NCI-H1930 (cell line): Measurements from ENCODE around the gene MYCBP2.

Experiments
- DNase-seq, 2 experiments: peaks; one replicate each; lab custom pipeline; 2025; lab: John Stamatoyannopoulos, UW

Gene MYCBP2

GRCh38 chr13:77093735-77094134 lies 233.2 kb downstream of the MYCBP2 start:
- no peak for DNase-seq

GRCh38 chr13:77084755-77085154 lies 242.1 kb downstream of the MYCBP2 start:
- no peak for DNase-seq

GRCh38 chr13:77079902-77080413 lies 246.9 kb downstream of the MYCBP2 start:
- DNase-seq: no peak

- DNase-seq: no peak
These were observed 259.4 kb downstream of the MYCBP2 start for GRCh38 chr13:77067519-77067918.

GRCh38 chr13:77065461-77066147 lies 261.3 kb downstream of the MYCBP2 start:
- DNase-seq: no peak

- no peak for DNase-seq
These were observed 264.8 kb downstream of the MYCBP2 start for GRCh38 chr13:77062097-77062496.

GRCh38 chr13:77061362-77061761 lies 265.5 kb downstream of the MYCBP2 start:
- DNase-seq: no peak

GRCh38 chr13:77056886-77057285 lies 270.0 kb downstream of the MYCBP2 start:
- no peak for DNase-seq

GRCh38 chr13:77056382-77056781 lies 270.5 kb downstream of the MYCBP2 start:
- peak in 1 of 2 experiments; percentile 39 for DNase-seq

GRCh38 chr13:77055158-77055557 lies 271.7 kb downstream of the MYCBP2 start:
- no peak for DNase-seq

GRCh38 chr13:77053192-77053591 lies 273.7 kb downstream of the MYCBP2 start:
- no peak for DNase-seq

GRCh38 chr13:77048681-77049080 lies 278.2 kb downstream of the MYCBP2 start:
- DNase-seq: no peak

- no peak for DNase-seq
These were observed 279.1 kb downstream of the MYCBP2 start for GRCh38 chr13:77047649-77048343.

GRCh38 chr13:77042566-77043177 lies 284.2 kb downstream of the MYCBP2 start:
- DNase-seq: no peak

- DNase-seq: no peak
These were observed 286.1 kb downstream of the MYCBP2 start for GRCh38 chr13:77040835-77041234.

GRCh38 chr13:77040076-77040475 lies 286.8 kb downstream of the MYCBP2 start:
- DNase-seq: no peak

GRCh38 chr13:77038907-77039480 lies 287.9 kb downstream of the MYCBP2 start:
- no peak for DNase-seq

GRCh38 chr13:77036279-77036678 lies 290.6 kb downstream of the MYCBP2 start:
- DNase-seq: no peak

- no peak for DNase-seq
These were observed 292.0 kb downstream of the MYCBP2 start for GRCh38 chr13:77034881-77035280.

GRCh38 chr13:77033717-77034302 lies 293.1 kb downstream of the MYCBP2 start:
- DNase-seq: no peak

GRCh38 chr13:77031656-77032243 lies 295.1 kb downstream of the MYCBP2 start:
- DNase-seq: no peak

- no peak for DNase-seq
These were observed 297.5 kb downstream of the MYCBP2 start for GRCh38 chr13:77029436-77029835.
